Activated naive CD4-positive, alpha-beta T cell treated with anti-CD3 and anti-CD28 coated beads, Interleukin-2, amount 50 U/mL, for 16 hours (primary cell): ENCODE measurements around the gene HS6ST3.
"Not testable (repeated sequence)": the region's sequence is repeated elsewhere in the genome, so short reads cannot be mapped to it uniquely, and the experiment has no call there.

Source experiments
- DNase-seq: peaks from one replicate; pipeline ENCODE4 v3.0.0-alpha.2; 2020

The HS6ST3 gene

DNA sequence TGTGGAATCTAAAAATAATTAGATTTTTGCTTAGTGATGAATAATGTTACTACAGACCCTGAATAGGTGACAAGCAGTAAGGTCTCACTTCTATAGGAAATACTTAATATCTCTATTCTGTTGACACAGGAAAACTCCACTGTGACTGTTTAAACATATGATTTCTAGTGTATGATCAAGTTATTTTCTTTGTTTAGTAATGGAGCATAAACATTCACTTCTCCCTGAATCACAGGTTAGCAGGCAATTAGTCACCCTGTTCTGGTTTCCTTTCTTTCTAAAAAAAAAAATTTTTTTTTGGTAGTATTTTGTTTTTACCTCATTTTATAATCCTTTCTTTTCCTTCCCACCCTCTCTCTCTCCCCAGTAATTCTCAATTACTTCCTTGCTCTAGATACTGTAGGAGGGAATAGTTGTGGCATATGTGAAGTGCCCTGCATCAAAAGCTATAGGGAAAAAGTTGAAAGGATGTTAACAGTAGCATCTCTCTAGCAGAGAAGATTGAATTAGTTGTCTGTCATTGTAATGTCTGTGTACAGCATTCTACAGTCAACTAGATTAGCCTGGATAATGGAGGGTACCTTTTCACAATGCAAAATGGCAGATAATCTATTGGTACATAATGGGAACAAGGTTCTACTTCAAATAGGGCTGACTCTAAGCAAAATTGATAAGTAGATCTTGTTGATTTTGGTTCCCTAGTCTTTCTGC lies 3.5 kb downstream of the HS6ST3 start:
- no peak for DNase-seq

DNA sequence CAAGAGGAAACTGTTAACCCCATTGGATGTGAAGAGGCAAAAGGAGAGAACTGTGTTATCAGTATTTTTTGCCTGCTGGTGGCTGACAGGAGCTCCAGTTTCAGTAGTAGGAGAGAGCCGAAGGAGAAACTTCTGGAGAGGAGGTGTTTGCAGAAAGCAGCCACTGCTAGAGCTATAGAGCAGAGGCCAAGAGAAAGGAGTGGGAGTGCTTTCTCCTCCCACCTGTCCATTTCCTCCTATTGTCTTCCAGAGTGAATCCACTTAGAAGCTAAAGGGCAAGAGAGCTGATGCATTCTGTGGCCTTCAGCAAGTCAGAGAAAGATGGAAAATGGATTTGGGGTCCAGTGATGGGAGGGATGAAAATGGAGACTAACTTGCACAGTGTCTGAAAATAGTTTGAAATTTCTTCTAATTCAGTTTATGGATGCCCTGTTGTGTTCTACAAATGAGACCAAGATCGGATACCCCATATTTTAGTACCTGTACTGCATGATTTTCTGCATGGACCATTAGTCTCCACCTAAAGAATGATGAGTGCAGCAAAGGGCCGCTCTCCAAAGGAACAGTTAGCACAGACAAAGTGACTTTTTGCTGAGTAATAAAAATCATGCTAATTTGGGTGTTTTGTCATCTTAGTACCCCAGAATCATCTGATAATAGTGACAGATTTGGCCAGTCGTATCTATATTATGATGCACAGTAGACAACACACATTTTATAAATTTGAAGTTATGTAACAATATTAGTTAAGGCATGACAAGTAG lies 10.7 kb downstream of the HS6ST3 start:
- DNase-seq: no peak

DNA sequence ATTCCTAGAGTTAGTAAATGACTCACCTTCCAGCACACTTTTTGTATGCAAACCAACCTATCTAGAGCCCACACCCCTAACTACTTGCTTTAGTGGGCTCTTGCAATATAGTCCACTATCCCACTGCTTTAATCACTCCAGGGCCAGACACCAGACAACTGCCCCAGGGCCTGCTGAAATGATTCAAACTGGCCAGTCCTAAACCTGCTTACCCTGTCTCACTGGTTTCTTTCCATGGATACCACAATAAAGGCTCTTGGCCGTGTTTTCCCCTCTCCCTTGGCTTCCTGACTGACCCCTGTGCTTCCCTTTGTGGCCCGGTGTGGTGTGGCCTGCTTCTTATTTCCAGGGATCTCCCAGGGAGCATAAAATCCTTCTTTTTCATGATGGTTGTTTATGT lies 14.6 kb downstream of the HS6ST3 start:
- DNase-seq: no peak

DNA sequence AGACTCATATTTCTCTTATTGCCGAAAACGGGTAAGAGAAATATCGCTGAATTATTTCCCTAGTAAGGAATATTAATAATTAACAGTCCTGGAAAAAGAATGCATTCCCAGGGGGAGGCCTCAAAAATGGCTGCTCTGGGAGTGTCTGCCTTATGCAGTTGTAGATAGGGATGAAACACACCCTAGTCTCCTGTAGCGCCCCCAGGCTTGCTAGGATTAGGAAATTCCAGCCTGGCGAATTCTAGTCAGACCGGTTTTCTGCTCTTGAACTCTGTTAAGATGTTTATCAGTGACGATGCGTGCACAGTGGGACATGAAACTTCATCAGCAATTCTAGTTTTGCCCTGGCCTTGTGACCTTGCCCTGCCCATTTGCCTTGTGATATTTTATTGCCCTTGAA lies 18.2 kb downstream of the HS6ST3 start:
- DNase-seq: not testable (repeated sequence)

DNA sequence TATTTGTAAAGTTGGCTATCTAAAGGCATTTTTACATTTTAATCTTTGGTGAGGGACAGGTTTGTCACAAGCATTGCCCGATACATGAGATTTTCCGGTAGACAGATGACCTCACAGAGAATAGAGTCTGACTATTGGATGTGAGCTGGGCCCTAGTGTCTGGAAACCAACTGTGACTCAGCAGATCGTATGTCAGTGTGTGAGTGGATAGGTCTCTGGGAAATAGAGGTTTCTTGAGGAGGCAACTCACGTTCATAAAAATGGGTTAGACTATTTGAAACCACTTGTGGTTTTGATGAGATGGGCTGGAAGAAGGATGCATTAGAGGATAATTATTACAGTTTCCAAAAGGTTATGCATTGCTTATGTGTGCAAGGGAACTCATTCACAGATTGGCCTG lies 19.2 kb downstream of the HS6ST3 start:
- DNase-seq: no peak

DNA sequence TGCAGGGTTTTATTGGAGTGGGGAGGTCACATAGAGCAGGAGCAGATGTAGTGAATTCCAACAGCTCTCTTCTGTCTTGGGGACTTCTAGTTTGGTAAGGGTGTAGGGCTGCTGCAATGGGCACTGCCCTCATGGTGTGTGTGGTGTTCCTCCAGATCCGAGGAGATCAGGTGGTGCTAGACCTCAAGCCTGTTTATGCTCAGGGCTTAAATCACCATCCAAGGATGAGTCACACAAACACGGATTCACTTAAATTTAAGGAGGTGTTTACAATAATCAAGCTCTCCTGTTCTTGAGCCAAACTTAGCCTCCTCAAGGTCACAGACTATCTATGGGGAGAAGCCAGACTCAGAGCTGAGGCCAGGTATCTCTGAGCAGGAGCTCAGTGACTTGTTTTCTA lies 23.0 kb downstream of the HS6ST3 start:
- DNase-seq: no peak

DNA sequence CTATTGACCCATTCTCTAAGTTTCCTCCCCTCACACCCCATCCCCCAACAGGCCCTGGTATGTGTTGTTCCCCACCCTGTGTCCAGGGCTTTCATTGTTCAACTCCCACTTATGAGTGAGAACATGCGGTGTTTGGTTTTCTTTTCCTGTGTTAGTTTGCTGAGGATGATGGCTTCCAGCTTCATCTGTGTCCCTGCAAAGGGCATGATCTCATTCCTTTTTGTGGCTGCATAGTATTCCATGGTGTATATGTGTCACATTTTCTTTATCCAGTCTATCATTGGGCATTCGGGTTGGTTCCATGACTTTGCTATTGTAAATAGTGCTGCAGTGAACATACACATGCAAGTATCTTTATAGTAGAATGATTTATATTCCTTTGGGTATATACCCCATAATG lies 25.5 kb downstream of the HS6ST3 start:
- DNase-seq: not testable (repeated sequence)

DNA sequence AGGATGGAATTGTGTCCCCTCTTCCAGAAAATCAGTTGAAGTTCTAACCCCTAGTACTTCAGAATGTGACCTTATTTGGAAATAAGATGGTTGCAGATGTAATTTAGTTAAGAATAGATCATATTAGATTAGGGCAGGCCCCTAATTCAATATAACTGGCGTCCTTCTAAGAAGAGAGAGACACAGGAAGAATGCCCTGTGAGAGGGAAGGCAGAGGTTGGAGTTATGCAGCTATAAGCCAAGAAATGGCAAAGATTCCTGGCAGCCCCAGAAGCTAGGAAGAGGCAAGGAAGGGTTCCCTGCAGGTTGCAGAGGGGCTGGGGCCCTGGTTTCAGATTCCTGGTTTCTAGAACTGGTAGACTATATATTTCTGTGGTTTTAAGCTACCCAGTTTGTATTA lies 30.0 kb downstream of the HS6ST3 start:
- DNase-seq: no peak

DNA sequence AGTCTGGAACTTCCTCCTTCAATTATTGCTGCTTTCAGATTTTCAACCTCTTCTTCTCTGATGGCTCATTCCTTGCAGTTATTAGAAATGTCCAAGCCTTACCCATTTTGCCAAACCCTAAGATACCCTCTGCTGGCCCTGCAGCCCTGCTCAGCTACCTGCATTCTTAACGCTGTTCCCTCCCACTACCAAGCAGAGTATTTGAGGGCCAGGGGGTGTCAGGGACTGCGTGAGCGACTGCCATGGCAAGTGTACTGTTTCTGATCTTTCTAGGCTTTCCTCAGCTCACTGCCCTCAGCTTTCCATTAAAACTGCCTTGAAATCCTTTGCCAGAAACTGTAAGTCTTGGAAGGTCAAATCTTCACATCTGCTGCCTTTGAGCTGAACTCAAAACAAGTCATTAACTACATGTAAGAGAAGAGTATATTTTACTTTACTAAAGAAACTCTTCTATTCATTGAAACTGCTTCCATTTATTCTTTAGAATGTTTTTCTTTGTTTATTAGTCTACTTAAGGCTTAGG lies 41.0 kb downstream of the HS6ST3 start:
- DNase-seq: no peak

DNA sequence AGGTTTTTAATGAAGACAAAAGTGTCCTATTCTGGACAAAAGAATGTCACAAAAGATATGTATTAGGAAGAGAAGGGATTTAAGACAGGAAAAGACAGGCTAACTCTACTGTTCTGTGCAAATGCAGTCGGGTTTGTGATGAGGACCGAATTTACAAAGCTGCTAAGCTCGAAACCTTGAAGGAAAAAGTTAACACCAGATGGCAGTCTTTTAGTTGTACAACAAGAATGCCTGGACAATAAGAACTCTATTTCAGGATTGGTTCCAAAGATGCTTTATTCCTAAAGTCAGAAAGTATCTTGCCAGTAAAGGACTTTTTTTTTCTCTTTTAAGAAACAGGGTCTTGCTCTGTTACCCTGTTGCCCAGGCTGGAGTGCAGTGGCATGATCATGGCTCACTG lies 51.1 kb downstream of the HS6ST3 start:
- no peak for DNase-seq

DNA sequence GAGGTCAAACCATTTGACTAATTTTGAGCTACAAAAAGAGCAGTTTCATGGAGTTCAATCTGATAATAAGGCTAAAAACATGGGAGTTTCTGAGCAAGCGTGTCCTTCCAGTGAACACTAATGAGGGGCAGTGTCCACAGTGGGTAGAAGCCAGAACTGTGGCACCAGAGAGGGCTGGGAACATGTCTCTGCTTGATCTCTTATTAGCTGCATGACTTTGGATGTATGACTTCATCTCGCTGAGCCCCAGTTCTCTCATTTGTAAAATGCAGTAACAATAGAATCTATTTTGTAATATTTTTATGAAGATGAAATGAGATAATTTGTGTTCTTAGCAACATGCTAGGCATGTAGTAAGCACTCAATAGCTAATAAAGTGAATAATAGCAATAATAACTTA lies 69.8 kb downstream of the HS6ST3 start:
- no peak for DNase-seq

DNA sequence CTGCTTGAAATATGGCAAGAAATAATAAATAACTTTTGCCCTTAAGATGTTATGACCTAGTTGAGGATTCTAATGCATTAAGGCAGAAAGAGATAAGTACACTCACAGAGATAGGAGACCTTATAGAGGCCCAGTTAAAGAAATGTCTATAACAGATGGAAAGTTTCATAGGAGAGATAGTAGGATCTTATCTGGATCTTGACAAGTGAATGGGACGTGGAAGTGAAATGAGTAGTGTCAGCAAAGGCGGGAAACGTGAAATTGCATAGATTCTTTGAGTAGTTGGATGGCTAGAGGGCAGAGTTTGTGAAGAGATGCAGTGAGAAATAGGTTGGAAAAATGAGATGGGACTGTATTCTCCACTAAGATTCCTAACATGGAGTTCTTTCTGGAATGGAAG lies 71.2 kb downstream of the HS6ST3 start:
- no peak for DNase-seq

DNA sequence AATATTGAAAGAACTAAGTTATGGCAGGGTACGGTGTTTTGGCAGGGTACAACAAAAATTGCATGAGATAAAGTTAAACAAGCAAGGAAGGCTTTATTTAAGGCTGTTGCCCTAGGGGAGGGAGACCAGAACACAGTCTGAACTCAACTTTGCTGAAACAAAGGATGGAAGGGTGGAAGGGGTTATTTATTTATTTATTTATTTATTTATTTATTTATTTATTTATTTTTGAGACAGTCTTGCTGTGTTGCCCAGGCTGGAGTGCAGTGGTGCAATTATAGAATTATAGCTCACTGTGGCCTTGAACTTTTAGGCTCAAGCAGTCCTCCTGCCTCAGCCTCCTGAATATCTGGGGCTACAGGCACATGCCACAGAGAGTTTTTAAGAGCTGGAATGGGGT lies 75.9 kb downstream of the HS6ST3 start:
- no peak for DNase-seq

DNA sequence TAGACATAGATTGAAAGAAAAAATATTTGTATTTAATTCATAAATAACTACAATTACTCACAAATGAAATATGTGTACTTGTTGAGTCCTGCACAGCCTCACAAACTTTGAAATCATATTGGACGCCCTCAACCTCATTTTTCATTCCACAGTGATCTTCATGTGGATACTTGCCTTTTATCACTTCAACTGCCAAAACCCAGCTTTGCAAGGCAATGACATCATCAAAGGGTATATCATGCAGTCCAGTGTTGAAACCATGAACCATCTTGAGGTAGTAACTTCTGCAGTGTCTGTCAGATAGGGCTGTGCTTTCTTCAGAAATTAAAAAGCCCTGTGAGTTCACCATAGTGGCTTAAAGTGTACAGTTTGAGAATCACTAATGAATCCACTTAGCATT lies 82.2 kb downstream of the HS6ST3 start:
- no peak for DNase-seq

DNA sequence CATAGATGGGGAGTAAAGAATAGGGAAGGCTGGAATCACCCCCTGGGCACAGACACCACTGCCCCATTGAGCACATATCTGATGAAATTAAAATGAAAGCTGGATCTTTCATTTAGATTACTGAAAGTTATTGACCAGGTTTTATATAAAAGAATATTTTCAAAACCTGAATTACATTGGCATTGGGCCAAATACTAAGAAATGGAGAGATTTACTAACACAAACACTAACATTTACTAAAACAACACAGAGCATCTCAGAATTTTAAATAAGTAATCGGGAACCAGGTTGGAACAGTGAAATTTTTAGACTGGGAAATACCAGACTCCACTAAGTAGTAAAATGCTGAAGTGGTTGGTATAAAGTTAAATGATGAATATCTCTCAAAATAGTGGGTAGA lies 88.9 kb downstream of the HS6ST3 start:
- DNase-seq: no peak

DNA sequence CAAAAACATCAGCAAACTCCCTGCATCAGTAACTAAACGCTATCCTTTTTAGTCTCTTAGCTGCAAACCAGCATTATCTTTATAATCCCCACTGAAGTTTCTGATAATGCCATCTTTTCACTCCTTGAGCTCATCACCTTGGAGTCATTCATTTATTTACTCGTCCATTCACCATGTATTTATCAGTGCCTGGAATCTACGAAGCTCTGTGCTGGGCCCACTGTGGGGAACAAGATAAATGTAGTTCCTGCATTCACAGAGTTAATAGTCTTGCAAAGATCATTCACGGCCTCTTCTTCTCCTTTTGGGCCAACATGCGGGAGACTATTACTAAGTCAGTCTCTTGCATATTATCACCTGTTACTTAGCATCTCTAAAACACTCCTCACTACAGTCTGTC lies 89.4 kb downstream of the HS6ST3 start:
- no peak for DNase-seq

DNA sequence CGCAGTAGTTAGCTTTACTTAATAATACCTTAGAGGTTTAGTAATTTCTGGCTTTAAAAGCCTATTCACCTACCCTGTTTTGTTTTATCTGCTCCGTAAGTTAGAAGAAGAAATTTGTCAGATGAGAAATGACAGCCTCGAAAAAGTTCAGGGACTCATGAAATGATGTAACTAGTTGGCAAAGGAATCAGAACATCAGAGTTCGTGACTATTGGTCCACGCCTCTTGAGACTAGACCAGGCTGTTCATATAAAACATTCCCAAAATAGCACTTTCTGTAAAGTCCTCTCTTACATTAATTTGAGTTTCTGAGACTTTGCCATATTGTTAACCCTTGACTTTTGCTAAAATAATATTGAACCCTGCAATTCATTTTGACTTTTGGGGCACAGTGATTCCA lies 92.0 kb downstream of the HS6ST3 start:
- no peak for DNase-seq

DNA sequence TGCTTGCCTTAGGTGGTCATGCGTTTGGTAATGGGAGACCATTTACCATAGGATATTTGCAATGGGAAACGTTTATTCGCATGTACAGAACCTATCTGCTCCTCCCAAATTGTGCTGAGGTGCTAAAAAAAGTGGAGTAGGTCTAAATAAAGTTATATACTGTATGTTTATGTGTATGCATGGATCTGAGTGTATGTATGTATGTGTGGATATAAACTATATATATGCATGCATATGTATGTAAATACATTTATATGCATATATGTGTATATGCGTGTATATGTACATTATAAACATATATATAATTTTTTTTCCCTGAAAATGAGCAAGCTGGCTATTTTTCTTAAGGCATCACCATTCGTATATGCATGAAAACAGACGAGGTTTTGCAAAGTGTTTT lies 95.9 kb downstream of the HS6ST3 start:
- no peak for DNase-seq

DNA sequence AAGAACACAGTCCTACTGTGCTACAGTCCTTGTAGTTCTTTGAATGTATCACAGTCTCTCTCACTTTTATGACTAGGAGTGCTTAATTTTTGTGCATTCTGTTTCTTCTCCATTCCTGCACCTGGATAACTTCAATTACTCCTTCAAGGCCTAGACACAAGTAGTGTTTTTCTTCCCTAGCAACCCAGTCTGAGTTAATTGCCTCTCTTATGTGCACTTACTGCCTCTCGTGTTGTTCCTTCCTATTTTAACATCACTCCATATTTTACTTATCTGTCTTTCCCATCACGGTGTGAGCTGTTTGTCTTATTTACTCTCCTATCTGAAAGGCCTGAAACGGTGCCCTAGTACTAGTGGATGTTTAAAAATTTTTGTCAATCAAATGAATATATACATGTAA lies 101.5 kb downstream of the HS6ST3 start:
- no peak for DNase-seq

DNA sequence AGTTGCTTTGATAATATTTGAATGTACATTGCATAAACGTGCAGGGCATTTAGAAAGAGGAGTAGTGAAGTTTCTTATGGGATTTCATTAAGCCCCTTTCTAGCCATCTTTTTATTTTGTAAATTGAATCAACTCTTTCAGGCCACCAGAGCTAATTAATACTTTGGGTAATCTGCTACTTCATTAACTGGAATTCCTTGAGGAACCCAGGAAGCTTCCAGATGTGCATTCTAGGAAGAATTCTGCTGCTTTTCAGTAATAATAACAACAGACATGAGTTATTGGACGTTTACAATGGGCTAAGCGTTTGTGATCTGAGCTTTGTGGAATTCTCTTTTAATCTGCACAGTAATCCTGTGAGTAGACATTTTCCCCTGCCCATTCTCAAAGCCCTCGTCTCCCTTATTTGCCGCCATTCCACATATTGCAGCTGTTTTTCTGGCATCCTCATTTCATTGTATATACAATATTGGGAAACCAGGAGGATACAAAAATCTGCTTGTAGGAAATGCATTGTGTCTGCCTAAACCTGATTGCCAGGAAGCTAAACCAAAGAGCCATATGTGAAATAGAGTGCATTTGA lies 103.9 kb downstream of the HS6ST3 start:
- DNase-seq: no peak

DNA sequence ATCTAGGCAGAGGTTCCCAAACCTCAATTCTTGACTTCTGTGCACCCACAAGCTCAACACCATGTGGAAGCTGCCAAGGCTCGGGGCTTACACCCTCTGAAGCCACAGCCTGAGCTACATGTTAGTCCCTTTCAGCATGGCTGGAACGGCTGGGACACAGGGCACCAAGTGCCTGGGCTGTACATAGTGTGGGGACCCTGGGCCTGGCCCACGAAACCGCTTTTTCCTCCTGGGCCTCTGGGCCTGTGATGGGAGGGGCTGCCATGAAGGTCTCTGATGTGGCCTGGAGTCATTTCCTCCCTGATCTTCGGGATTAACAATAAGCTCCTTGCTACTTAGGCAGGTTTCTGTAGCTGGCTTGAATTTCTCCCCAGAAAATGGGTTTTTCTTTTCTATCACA lies 108.1 kb downstream of the HS6ST3 start:
- DNase-seq: no peak

DNA sequence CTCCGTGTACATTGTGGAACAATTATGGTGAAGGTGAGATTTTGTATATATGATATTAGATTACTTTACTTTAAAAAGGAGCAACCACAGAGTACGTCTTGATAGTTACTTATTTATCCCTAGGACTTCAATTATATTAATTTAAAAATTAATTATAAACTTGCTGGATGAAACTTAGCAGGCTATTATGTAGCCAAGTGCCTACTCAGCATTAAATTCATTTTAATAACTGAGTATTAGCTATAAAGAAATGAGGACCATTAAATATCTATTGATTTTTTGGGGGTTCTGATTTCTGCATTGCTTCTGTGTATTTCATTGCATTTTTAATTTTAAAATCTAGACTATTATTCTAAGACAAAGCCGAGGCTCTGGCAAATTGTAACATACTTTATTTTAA lies 109.4 kb downstream of the HS6ST3 start:
- no peak for DNase-seq

DNA sequence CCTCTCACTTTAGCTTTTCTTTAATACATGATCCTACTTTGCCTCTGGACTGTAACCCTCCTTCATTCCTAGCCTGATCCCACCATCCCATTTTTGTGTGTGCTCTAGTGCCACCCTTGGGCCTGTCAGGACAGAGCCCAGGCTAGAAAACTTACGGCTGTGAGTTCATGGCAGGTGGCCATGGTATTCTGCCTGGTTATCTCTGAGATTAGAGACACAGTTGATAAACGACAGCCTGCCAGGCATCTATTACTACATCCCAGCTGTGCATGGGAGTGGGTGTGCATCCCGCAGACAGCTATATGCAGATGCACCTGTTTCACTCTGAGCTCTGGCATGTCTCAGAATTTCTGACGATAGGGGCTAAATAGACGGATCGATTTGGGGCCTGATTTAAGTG lies 110.9 kb downstream of the HS6ST3 start:
- DNase-seq: no peak

DNA sequence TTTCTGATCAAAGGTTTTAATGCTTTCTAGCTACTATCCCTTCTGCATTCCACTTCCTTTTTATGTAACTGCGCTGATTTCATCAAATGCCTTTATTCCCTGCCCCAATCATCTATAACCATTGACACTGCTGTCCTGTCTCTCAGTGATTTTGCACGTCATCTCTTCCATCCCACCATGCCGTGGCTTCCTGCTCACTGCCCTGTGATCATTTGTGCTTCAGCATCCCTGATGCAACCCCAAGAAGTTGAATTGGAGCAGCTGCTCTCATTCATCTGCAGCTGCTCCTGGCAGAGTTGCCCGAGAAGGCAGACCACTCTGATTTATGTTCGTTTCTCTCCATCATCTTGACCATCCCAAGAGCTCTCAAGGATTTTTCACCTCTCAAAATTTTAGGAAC lies 112.4 kb downstream of the HS6ST3 start:
- DNase-seq: no peak
